T-cell (primary cell): Measurements from ENCODE around the gene IQGAP3. TPM values are rescaled to one million over a fixed set of nuclear protein-coding genes. Genes with fewer than 3 reads are reported as not detected.

Source experiments
- ATAC-seq, 4 experiments: fragments of 200-7000 bp in 3 of 4; fragments of 150-1000 bp in 1 of 4; cut with Tn5 transposase; replicated peaks in 1 of 4; 1 replicate in 3 of 4; 2 replicates in 1 of 4; pipeline ENCODE4 v1.10.0; 2021; ENCODE audit warnings: moderate library complexity in 3 of 4, mild to moderate bottlenecking in 2 of 4, moderate number of reproducible peaks in 1 of 4
- CTCF ChIA-PET, 2 donors: fragments of 300-600 bp; sonication (Branson Sonifier 250); formaldehyde crosslinking; loops; one replicate each; lab custom pipeline; 2022; ENCODE audit warnings: antibody characterized with exemption in 2 of 2; lab: Charles Lee
- POLR2A ChIA-PET, 2 donors: fragments of 300-600 bp; sonication (Branson Sonifier 250); formaldehyde crosslinking; loops; one replicate each; lab custom pipeline; 2022; ENCODE audit warnings: antibody characterized with exemption in 2 of 2; lab: Charles Lee
- DNase-seq, 35 experiments: peaks; one replicate each; pipeline versions ENCODE4 v3.0.0 to v3.0.0-alpha.2; 2013 to 2023
- H3K27ac ChIP-seq: one replicate; pipeline ENCODE4 v1.5.1; 2013; ENCODE audit warnings: low read length
- H3K27me3 ChIP-seq, 2 experiments: replicated peaks in 1 of 2; 1 replicate in 1 of 2; 2 replicates in 1 of 2; pipeline versions ENCODE4 v1.6.1 to v1.7.0; 2013; ENCODE audit warnings: low read length in 1 of 2, mixed read lengths in 1 of 2; ENCODE audit not compliant: control insufficient read depth in 2 of 2, insufficient read depth in 2 of 2; ENCODE audit errors: extremely low read depth in 1 of 2
- H3K36me3 ChIP-seq, 2 donors: 1 replicate in 1 of 2; 2 replicates in 1 of 2; pipeline versions ENCODE4 v1.6.1 to v1.7.0; 2013; ENCODE audit warnings: low read length in 1 of 2; ENCODE audit not compliant: control insufficient read depth in 2 of 2, insufficient read depth in 1 of 2; ENCODE audit errors: extremely low read depth in 1 of 2
- H3K4me1 ChIP-seq, 2 experiments: 1 replicate in 1 of 2; 2 replicates in 1 of 2; pipeline versions ENCODE4 v1.6.1 to v1.7.0; 2013; ENCODE audit warnings: low read length in 2 of 2, mixed read lengths in 1 of 2; ENCODE audit not compliant: insufficient read depth in 2 of 2, control insufficient read depth in 1 of 2; ENCODE audit errors: extremely low read depth in 1 of 2
- H3K4me3 ChIP-seq, 2 donors: 1 replicate in 1 of 2; 2 replicates in 1 of 2; pipeline versions ENCODE4 v1.5.1 to v1.7.0; 2013; ENCODE audit warnings: mild to moderate bottlenecking in 2 of 2, low read length in 1 of 2, moderate library complexity in 1 of 2; ENCODE audit not compliant: control insufficient read depth in 1 of 2; ENCODE audit errors: extremely low read depth in 1 of 2
- H3K9me3 ChIP-seq: 2 replicates; pipeline ENCODE4 v1.7.0; 2013
- H3K27ac Mint-ChIP-seq, 2 donors: one replicate each; pipeline ENCODE4 v1.8.0; 2020 to 2021; ENCODE audit warnings: mild to moderate bottlenecking in 2 of 2, mixed read lengths in 2 of 2
- H3K27me3 Mint-ChIP-seq, 2 donors: one replicate each; pipeline ENCODE4 v1.8.0; 2021 to 2022; ENCODE audit warnings: mixed read lengths in 2 of 2
- H3K36me3 Mint-ChIP-seq: one replicate; pipeline ENCODE4 v1.8.0; 2021; ENCODE audit warnings: mixed read lengths
- H3K4me1 Mint-ChIP-seq, 3 donors: one replicate each; pipeline ENCODE4 v1.8.0; 2020 to 2022; ENCODE audit warnings: mixed read lengths in 3 of 3, mild to moderate bottlenecking in 1 of 3
- H3K4me3 Mint-ChIP-seq, 3 donors: one replicate each; pipeline ENCODE4 v1.8.0; 2020 to 2022; ENCODE audit warnings: mild to moderate bottlenecking in 3 of 3, mixed read lengths in 3 of 3, moderate library complexity in 3 of 3
- H3K9me3 Mint-ChIP-seq, 3 donors: one replicate each; pipeline ENCODE4 v1.8.0; 2020 to 2022; ENCODE audit warnings: mixed read lengths in 3 of 3
- WGBS: methylation state at CpG from one replicate; pipeline ENCODE4 v1.1.5; 2013; ENCODE audit warnings: missing lambda C conversion rate; ENCODE audit not compliant: insufficient coverage; 5-methylcytosine and 5-hydroxymethylcytosine counted together
- total RNA-seq, 35 experiments: library from RNA in 6 of 35; stranded (reverse) in 6 of 35; fragments of 120-200 nt in 1 of 35; gene quantifications; one replicate each; pipeline versions ENCODE4 v1.2.1 to v1.2.4 and lab custom pipeline; 2013 to 2026

IQGAP3 gene
- total RNA-seq, 5 donors from 2014 or later (not counting 1 experiment from before 2014, with no cell fraction given): 0.13 to 0.19 (median 0.18) TPM; not detected in 1

- Histone ChIP-seq H3K4me3 (no peak overlapping the region), H3K4me1 (peaks cover 11 to 31% of the 10 kb centered on the region in 2 experiments), H3K36me3 (no peaks in the 10 kb centered on the region), H3K27me3 (no peaks in the 10 kb centered on the region), H3K27ac (no peak overlapping the region), H3K9me3 (no peaks in the 10 kb centered on the region)
- Mint-ChIP-seq H3K27ac (no peak overlapping the region), H3K4me3 (no peak overlapping the region), H3K27me3 (no peaks in the 10 kb centered on the region), H3K4me1 (peaks cover 32 to 40% (median 33%) of the 10 kb centered on the region in 3 donors), H3K9me3 (no peaks in the 10 kb centered on the region), H3K36me3 (no peaks in the 10 kb centered on the region)
- ChIA-PET CTCF (interaction anchor here in 1 of 2 donors (1.0 kb wide), 1 partner anchor 48 kb away, joined by 3 read pairs; no protein-coding TSS in a partner anchor), POLR2A (no interaction called here)
- WGBS: 91% methylated on average over 7 of the region's 8 CpGs
- no peak for DNase-seq
- no peak for ATAC-seq
Observed at GRCh38 chr1:156528875-156529425, 43.4 kb downstream of the IQGAP3 start.

- DNase-seq: peak in 2 of 35 experiments; percentile 13 to 29
- CTCF ChIA-PET: interaction anchor here in 1 of 2 donors (1.0 kb wide), 1 partner anchor 47 kb away, joined by 3 read pairs; no protein-coding TSS in a partner anchor
Observed at GRCh38 chr1:156528231-156528630, 44.1 kb downstream of the IQGAP3 start.

GRCh38 chr1:156527584-156527983, 44.8 kb downstream of the IQGAP3 start:
- H3K4me1 ChIP-seq: peaks cover 14 to 33% of the 10 kb centered on the region in 2 experiments
- no peaks in the 10 kb centered on the region for H3K9me3 ChIP-seq
- 69% methylated on average over 1 of the region's 2 CpGs for WGBS
- H3K27ac Mint-ChIP-seq: peak overlapping the region in 1 of 2 donors; percentile 16
- DNase-seq (no peak), ATAC-seq (no peak)
- H3K36me3 ChIP-seq: no peaks in the 10 kb centered on the region
- peaks cover 0 to 2% of the 10 kb centered on the region in 2 experiments for H3K27me3 ChIP-seq
- no peaks in the 10 kb centered on the region for H3K36me3 Mint-ChIP-seq
- POLR2A ChIA-PET: interaction anchor here in 1 of 2 donors (0.6 kb wide), 1 partner anchor 42 kb away, joined by 4 read pairs; no protein-coding TSS in a partner anchor
- no peaks in the 10 kb centered on the region for H3K9me3 Mint-ChIP-seq
- no peak overlapping the region for H3K4me3 Mint-ChIP-seq
- H3K4me3 ChIP-seq: no peak overlapping the region
- CTCF ChIA-PET: no interaction called here
- H3K4me1 Mint-ChIP-seq: peaks cover 35 to 42% (median 35%) of the 10 kb centered on the region in 3 donors
- H3K27ac ChIP-seq: no peak overlapping the region
- H3K27me3 Mint-ChIP-seq: no peaks in the 10 kb centered on the region

More at GRCh38 chr1:156528231-156528630, 44.1 kb downstream of the IQGAP3 start:
- Mint-ChIP-seq H3K9me3 (no peaks in the 10 kb centered on the region), H3K27ac (no peak overlapping the region), H3K36me3 (no peaks in the 10 kb centered on the region), H3K27me3 (no peaks in the 10 kb centered on the region), H3K4me3 (peak overlapping the region in 1 of 3 donors; percentile 43), H3K4me1 (peaks cover 35 to 42% (median 35%) of the 10 kb centered on the region in 3 donors)
- no peak overlapping the region for H3K27ac ChIP-seq
- H3K27me3 ChIP-seq: no peaks in the 10 kb centered on the region
- H3K4me3 ChIP-seq: no peak overlapping the region
- H3K4me1 ChIP-seq: peaks cover 14 to 33% of the 10 kb centered on the region in 2 experiments
- peak; percentile 35 to 51 (median 40) for ATAC-seq
- no peaks in the 10 kb centered on the region for H3K36me3 ChIP-seq
- no peaks in the 10 kb centered on the region for H3K9me3 ChIP-seq
- POLR2A ChIA-PET: interaction anchor here in 1 of 2 donors (0.6 kb wide), 1 partner anchor 41 kb away, joined by 4 read pairs; no protein-coding TSS in a partner anchor
- WGBS: 100% methylated on average over 2 of the region's 5 CpGs

GRCh38 chr1:156525856-156526489, 46.4 kb downstream of the IQGAP3 start:
- peak overlapping the region in 1 of 3 donors; percentile 63 for H3K4me3 Mint-ChIP-seq
- H3K27ac ChIP-seq: no peak overlapping the region
- no peak for DNase-seq
- WGBS: no CpG with 5 or more reads among the region's 2 CpGs
- no peaks in the 10 kb centered on the region for H3K27me3 Mint-ChIP-seq
- ATAC-seq: no peak
- peak overlapping the region in 1 of 2 donors; percentile 4 for H3K27ac Mint-ChIP-seq
- ChIA-PET POLR2A (no interaction called here), CTCF (interaction anchor here (1.0 to 2.7 kb wide), 4 partner anchors 10 to 141 kb away, joined by 3 to 25 read pairs (median 4); partner anchors contain the start of gene MEF2D (in 1 of the 2))
- H3K9me3 Mint-ChIP-seq: no peaks in the 10 kb centered on the region
- peaks cover 35 to 42% (median 35%) of the 10 kb centered on the region in 3 donors for H3K4me1 Mint-ChIP-seq
- no peaks in the 10 kb centered on the region for H3K36me3 ChIP-seq
- no peaks in the 10 kb centered on the region for H3K36me3 Mint-ChIP-seq
- no peaks in the 10 kb centered on the region for H3K9me3 ChIP-seq
- peaks cover 14 to 33% of the 10 kb centered on the region in 2 experiments for H3K4me1 ChIP-seq
- no peak overlapping the region for H3K4me3 ChIP-seq
- H3K27me3 ChIP-seq: peaks cover 0 to 2% of the 10 kb centered on the region in 2 experiments

GRCh38 chr1:156525071-156525501, 47.3 kb downstream of the IQGAP3 start:
- H3K27ac ChIP-seq: peak overlapping the region; percentile 13

GRCh38 chr1:156524481-156524869, 47.9 kb downstream of the IQGAP3 start:
- H3K27me3 ChIP-seq: peaks cover 0 to 2% of the 10 kb centered on the region in 2 experiments
- no peaks in the 10 kb centered on the region for H3K36me3 Mint-ChIP-seq
- peak overlapping the region; percentile 35 to 63 (median 41) for H3K4me3 Mint-ChIP-seq
- H3K4me3 ChIP-seq: no peak overlapping the region
- peak overlapping the region; percentile 29 to 64 for H3K27ac Mint-ChIP-seq
- ATAC-seq (peak; percentile 32 to 70 (median 50)), DNase-seq (peak in 7 of 35 experiments; percentile 9 to 57 (median 14))
- no peaks in the 10 kb centered on the region for H3K27me3 Mint-ChIP-seq
- H3K27ac ChIP-seq: peak overlapping the region; percentile 7
- peaks cover 14 to 33% of the 10 kb centered on the region in 2 experiments for H3K4me1 ChIP-seq
- H3K36me3 ChIP-seq: no peaks in the 10 kb centered on the region
- H3K9me3 ChIP-seq: no peaks in the 10 kb centered on the region
- POLR2A ChIA-PET: interaction anchor here in 1 of 2 donors (0.5 kb wide), 1 partner anchor 80 kb away, joined by 6 read pairs; no protein-coding TSS in a partner anchor
- H3K4me1 Mint-ChIP-seq: peaks cover 35 to 42% (median 35%) of the 10 kb centered on the region in 3 donors
- 20% methylated on average over 1 of the region's 3 CpGs for WGBS
- CTCF ChIA-PET: interaction anchor here (0.6 to 2.7 kb wide), 7 partner anchors 9 to 139 kb away, joined by 3 to 25 read pairs (median 4); partner anchors contain the start of gene MEF2D (in 1 of the 2)
- no peaks in the 10 kb centered on the region for H3K9me3 Mint-ChIP-seq

More at GRCh38 chr1:156525071-156525501, 47.3 kb downstream of the IQGAP3 start:
- 33% methylated on average over 3 of the region's 6 CpGs for whole genome bisulfite sequencing
- Mint-ChIP-seq H3K27me3 (no peaks in the 10 kb centered on the region), H3K27ac (peak overlapping the region; percentile 21 to 45), H3K4me1 (peaks cover 35 to 42% (median 35%) of the 10 kb centered on the region in 3 donors), H3K36me3 (no peaks in the 10 kb centered on the region), H3K4me3 (peak overlapping the region; percentile 35 to 63 (median 47)), H3K9me3 (no peaks in the 10 kb centered on the region)
- Histone ChIP-seq H3K4me1 (peaks cover 14 to 33% of the 10 kb centered on the region in 2 experiments), H3K4me3 (peak overlapping the region in 1 of 2 donors; percentile 0), H3K9me3 (no peaks in the 10 kb centered on the region), H3K36me3 (no peaks in the 10 kb centered on the region), H3K27me3 (peaks cover 0 to 2% of the 10 kb centered on the region in 2 experiments)
- ChIA-PET POLR2A (interaction anchor here in 1 of 2 donors (0.5 to 0.6 kb wide), 5 partner anchors 8 to 366 kb away, joined by 4 to 5 read pairs (median 4); no protein-coding TSS in a partner anchor), CTCF (interaction anchor here (0.6 to 2.7 kb wide), 12 partner anchors 9 to 1540 kb away, joined by 3 to 25 read pairs (median 4); partner anchors contain the start of gene MEF2D (in 1 of the 2))
- ATAC-seq: peak; percentile 18 to 46 (median 30)
- DNase-seq: peak in 1 of 35 experiments; percentile 14
